Thyroid gland (tissue), 4 donors: ENCODE measurements around the gene OSBPL8.

ENCODE experiments used
- POLR2A ChIP-seq, 2 donors: fragments of 450-650 bp; IDR thresholded peaks; one replicate each; pipeline ENCODE4 v1.6.1; 2017; ENCODE audit warnings: antibody characterized with exemption in 2 of 2, mild to moderate bottlenecking in 2 of 2, moderate library complexity in 1 of 2
- TF ChIP-seq, protein P1 (sequence below), 6 experiments: fragments of 200-600 bp in 3 of 6; fragments of 450-650 bp in 3 of 6; sonication (generic) in 3 of 6; IDR thresholded peaks; one replicate each; pipeline ENCODE4 v1.5.1; 2016 to 2019; ENCODE audit warnings: antibody characterized with exemption in 6 of 6, mild to moderate bottlenecking in 2 of 6, inconsistent platforms in 1 of 6, moderate library complexity in 1 of 6

- TF ChIP-seq, protein P1, sequence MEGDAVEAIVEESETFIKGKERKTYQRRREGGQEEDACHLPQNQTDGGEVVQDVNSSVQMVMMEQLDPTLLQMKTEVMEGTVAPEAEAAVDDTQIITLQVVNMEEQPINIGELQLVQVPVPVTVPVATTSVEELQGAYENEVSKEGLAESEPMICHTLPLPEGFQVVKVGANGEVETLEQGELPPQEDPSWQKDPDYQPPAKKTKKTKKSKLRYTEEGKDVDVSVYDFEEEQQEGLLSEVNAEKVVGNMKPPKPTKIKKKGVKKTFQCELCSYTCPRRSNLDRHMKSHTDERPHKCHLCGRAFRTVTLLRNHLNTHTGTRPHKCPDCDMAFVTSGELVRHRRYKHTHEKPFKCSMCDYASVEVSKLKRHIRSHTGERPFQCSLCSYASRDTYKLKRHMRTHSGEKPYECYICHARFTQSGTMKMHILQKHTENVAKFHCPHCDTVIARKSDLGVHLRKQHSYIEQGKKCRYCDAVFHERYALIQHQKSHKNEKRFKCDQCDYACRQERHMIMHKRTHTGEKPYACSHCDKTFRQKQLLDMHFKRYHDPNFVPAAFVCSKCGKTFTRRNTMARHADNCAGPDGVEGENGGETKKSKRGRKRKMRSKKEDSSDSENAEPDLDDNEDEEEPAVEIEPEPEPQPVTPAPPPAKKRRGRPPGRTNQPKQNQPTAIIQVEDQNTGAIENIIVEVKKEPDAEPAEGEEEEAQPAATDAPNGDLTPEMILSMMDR (IDR thresholded peaks at IDR 0.05): peak in 4 of 6 experiments; percentile 26 to 54 (median 48)
- no peak for TF ChIP-seq POLR2A (IDR thresholded peaks at IDR 0.05)
Measured at GRCh38 chr12:76455582-76456345, 103.8 kb downstream of the OSBPL8 start.
